Nephron progenitor cell (in vitro differentiated cells): ENCODE results near the gene PTPRS.
"Not testable (repeated sequence)": the region's sequence is repeated elsewhere in the genome, so short reads cannot be mapped to it uniquely, and the experiment has no call there.

Source experiments
- DNase-seq: peaks from one replicate; pipeline ENCODE4 v3.0.0; 2021
- H3K27ac Mint-ChIP-seq: 2 replicates; pipeline ENCODE4 v1.8.0; 2021; ENCODE audit warnings: mild to moderate bottlenecking, moderate library complexity, mixed read lengths
- H3K27me3 Mint-ChIP-seq: 2 replicates; pipeline ENCODE4 v1.8.0; 2021; ENCODE audit warnings: mild to moderate bottlenecking, low read depth, mixed read lengths; ENCODE audit not compliant: poor library complexity
- H3K36me3 Mint-ChIP-seq: 2 replicates; pipeline ENCODE4 v1.8.0; 2021; ENCODE audit warnings: low read depth, mixed read lengths
- H3K4me1 Mint-ChIP-seq: 2 replicates; pipeline ENCODE4 v1.8.0; 2021; ENCODE audit warnings: mixed read lengths
- H3K4me3 Mint-ChIP-seq: 2 replicates; pipeline ENCODE4 v1.8.0; 2021; ENCODE audit warnings: mild to moderate bottlenecking, moderate library complexity, mixed read lengths
- H3K9me3 Mint-ChIP-seq: 2 replicates; pipeline ENCODE4 v1.8.0; 2021; ENCODE audit warnings: mild to moderate bottlenecking, moderate library complexity, mixed read lengths
- CTCF ChIP-seq: fragments of 200-600 bp; sonication (generic); IDR thresholded peaks from 2 replicates; pipeline ENCODE4 v1.5.0; 2021; ENCODE audit warnings: antibody characterized with exemption

PTPRS gene

GRCh38 chr19:5340637-5341447, at the start of gene PTPRS:
Gene PTPRS, minus strand, starts transcription at chr19:5340812. Its CDS starts 54,672 bp downstream, at chr19:5286140.
- Mint-ChIP-seq H3K4me1 (peaks cover 30% of the 10 kb centered on the region), H3K27me3 (peaks cover 22% of the 10 kb centered on the region), H3K4me3 (peak within 1 kb of the TSS; percentile 87), H3K36me3 (no peaks in the 10 kb centered on the region), H3K27ac (no peak within 1 kb of the TSS), H3K9me3 (peaks cover 3% of the 10 kb centered on the region)
- DNase-seq, result peak; percentile 97
- no peak for TF ChIP-seq CTCF

DNA sequence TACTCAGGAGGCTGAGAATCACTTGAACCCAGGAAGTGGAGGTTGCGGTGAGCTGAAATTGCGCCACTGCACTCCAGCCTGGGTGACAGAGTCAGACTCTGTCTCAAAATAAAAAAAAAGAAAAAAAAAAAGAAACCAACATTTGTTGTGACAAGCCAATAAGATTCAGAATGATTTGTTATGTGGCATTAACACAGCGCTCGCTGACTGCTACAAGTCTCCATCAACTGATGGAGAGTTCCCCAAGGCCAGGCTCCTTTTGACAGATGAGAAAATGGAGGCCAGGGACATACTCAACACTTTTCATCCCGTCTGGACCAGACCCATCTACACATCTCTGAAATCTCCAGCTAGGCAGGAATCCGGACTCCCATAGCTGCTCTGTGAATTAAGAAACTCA, 48.7 kb upstream of the PTPRS start:
- DNase-seq, result no peak
- Mint-ChIP-seq H3K4me3 (no peak overlapping the region), H3K36me3 (no peaks in the 10 kb centered on the region), H3K27me3 (peaks cover 39% of the 10 kb centered on the region), H3K9me3 (peaks cover 17% of the 10 kb centered on the region), H3K4me1 (peaks cover 22% of the 10 kb centered on the region), H3K27ac (no peak overlapping the region)
- TF ChIP-seq CTCF, result no peak

- Mint-ChIP-seq H3K4me1 (peaks cover 5% of the 10 kb centered on the region), H3K27ac (no peak overlapping the region), H3K36me3 (peaks cover 4% of the 10 kb centered on the region), H3K27me3 (peaks cover 43% of the 10 kb centered on the region), H3K9me3 (peaks cover 35% of the 10 kb centered on the region), H3K4me3 (no peak overlapping the region)
- no peak for DNase-seq
- TF ChIP-seq CTCF, result no peak
These were observed 46.9 kb upstream of the PTPRS start for GRCh38 chr19:5387472-5387871.

- peaks cover 6% of the 10 kb centered on the region for H3K36me3 Mint-ChIP-seq
These were observed 46.2 kb upstream of the PTPRS start for GRCh38 chr19:5386841-5387240.

GRCh38 chr19:5381197-5381596, 40.6 kb upstream of the PTPRS start:
- not testable (repeated sequence) for H3K4me3 Mint-ChIP-seq, DNase-seq, H3K27ac Mint-ChIP-seq, H3K4me1 Mint-ChIP-seq, H3K36me3 Mint-ChIP-seq
- Mint-ChIP-seq H3K9me3 (peaks cover 39% of the 10 kb centered on the region), H3K27me3 (peaks cover 28% of the 10 kb centered on the region)

More at GRCh38 chr19:5386841-5387240, 46.2 kb upstream of the PTPRS start:
- Mint-ChIP-seq H3K27me3 (peaks cover 42% of the 10 kb centered on the region), H3K4me3 (no peak overlapping the region), H3K9me3 (peaks cover 41% of the 10 kb centered on the region), H3K4me1 (no peaks in the 10 kb centered on the region), H3K27ac (no peak overlapping the region)
- no peak for TF ChIP-seq CTCF
- no peak for DNase-seq

- no peaks in the 10 kb centered on the region for H3K4me1 Mint-ChIP-seq
- H3K9me3 Mint-ChIP-seq, result peaks cover 39% of the 10 kb centered on the region
- H3K4me3 Mint-ChIP-seq, result no peak overlapping the region
- no peak for DNase-seq
- no peak overlapping the region for H3K27ac Mint-ChIP-seq
- no peak for TF ChIP-seq CTCF
- H3K27me3 Mint-ChIP-seq, result peaks cover 33% of the 10 kb centered on the region
- peaks cover 6% of the 10 kb centered on the region for H3K36me3 Mint-ChIP-seq
These were observed 39.8 kb upstream of the PTPRS start for GRCh38 chr19:5380215-5380919.
